ENCODE data around the gene DDIT3.

Gene DDIT3

GRCh38 chr12:57546438-57547287, 26.3 kb upstream of the DDIT3 start, which contains the start of gene DCTN2:
DCTN2 (minus strand) TSS chr12:57547192; CDS start chr12:57547063, 129 bp downstream.
- DNase-seq = peak; percentile 98

- DNase-seq = no peak
Measured at GRCh38 chr12:57545809-57546437, 25.6 kb upstream of the DDIT3 start.

- DNase-seq = peak; percentile 85
Measured at GRCh38 chr12:57543581-57543980, 23.3 kb upstream of the DDIT3 start.

GRCh38 chr12:57541717-57542116, 21.4 kb upstream of the DDIT3 start:
- no peak for DNase-seq

GRCh38 chr12:57541001-57541400, 20.7 kb upstream of the DDIT3 start:
- DNase-seq = no peak

- DNase-seq = no peak
Measured at GRCh38 chr12:57539134-57539768, 18.9 kb upstream of the DDIT3 start.

- no peak for DNase-seq
Measured at GRCh38 chr12:57536597-57536942, 16.3 kb upstream of the DDIT3 start.

GRCh38 chr12:57535764-57536596, 15.7 kb upstream of the DDIT3 start:
- no peak for DNase-seq

GRCh38 chr12:57534991-57535543, 14.8 kb upstream of the DDIT3 start:
- no peak for DNase-seq

- no peak for DNase-seq
Measured at GRCh38 chr12:57534250-57534649, 13.9 kb upstream of the DDIT3 start.

GRCh38 chr12:57533108-57533507, 12.8 kb upstream of the DDIT3 start:
- DNase-seq = no peak

GRCh38 chr12:57531836-57532235, 11.5 kb upstream of the DDIT3 start:
- no peak for DNase-seq

GRCh38 chr12:57530396-57531142, 10.3 kb upstream of the DDIT3 start:
- no peak for DNase-seq

- DNase-seq = no peak
Measured at GRCh38 chr12:57529831-57530230, 9.5 kb upstream of the DDIT3 start.

- no peak for DNase-seq
Measured at GRCh38 chr12:57528831-57529555, 8.7 kb upstream of the DDIT3 start.

GRCh38 chr12:57528176-57528575, 7.9 kb upstream of the DDIT3 start:
- no peak for DNase-seq

GRCh38 chr12:57527184-57527583, 6.9 kb upstream of the DDIT3 start:
- no peak for DNase-seq

- no peak for DNase-seq
Measured at GRCh38 chr12:57526477-57527126, 6.3 kb upstream of the DDIT3 start.

GRCh38 chr12:57525615-57526383, 5.5 kb upstream of the DDIT3 start:
- no peak for DNase-seq

Data from NCI-H2029 treated with DMSO at 0.1 percent for 48 hours (cell line).